ENCODE measurements around the gene POLR3H.

DNA sequence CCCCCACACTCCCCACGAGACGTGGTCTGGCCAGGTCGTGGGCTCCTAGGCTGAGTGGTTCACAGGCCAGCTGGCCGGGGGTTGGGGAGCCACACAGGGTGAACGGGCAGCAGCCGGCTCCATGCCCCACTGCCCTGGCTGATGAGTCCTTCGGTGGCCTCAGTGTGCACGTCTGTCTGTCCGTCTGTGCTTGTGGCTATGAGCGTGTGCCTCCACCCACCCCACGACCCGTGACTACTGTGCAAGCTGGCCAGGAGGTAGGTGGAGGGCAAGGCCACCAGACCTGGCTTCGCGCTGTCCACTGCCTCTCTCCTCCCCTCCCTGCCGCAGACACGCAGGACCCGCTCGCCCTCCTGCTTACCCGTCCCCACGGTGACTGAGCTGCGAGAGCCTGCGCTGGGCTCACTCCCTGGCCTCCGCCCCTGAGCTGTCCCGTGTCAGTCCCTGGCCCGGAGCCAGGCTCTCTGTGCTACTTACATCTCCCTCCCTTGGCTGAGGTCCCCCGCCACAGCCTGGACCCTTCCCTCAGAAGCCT is 30.6 kb upstream of the POLR3H start:
- TF ChIP-seq EZH2 (IDR thresholded peaks at IDR 0.05; ENCODE audit: borderline replicate concordance, insufficient read depth, low read depth, low read length, poor library complexity, severe bottlenecking), result no peak
- TF ChIP-seq, protein P1, sequence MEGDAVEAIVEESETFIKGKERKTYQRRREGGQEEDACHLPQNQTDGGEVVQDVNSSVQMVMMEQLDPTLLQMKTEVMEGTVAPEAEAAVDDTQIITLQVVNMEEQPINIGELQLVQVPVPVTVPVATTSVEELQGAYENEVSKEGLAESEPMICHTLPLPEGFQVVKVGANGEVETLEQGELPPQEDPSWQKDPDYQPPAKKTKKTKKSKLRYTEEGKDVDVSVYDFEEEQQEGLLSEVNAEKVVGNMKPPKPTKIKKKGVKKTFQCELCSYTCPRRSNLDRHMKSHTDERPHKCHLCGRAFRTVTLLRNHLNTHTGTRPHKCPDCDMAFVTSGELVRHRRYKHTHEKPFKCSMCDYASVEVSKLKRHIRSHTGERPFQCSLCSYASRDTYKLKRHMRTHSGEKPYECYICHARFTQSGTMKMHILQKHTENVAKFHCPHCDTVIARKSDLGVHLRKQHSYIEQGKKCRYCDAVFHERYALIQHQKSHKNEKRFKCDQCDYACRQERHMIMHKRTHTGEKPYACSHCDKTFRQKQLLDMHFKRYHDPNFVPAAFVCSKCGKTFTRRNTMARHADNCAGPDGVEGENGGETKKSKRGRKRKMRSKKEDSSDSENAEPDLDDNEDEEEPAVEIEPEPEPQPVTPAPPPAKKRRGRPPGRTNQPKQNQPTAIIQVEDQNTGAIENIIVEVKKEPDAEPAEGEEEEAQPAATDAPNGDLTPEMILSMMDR (IDR thresholded peaks at IDR 0.05), result no peak

All from B cell (primary cell).